ENCODE measurements around the gene HSPG2.

- TF ChIP-seq POLR2A (IDR thresholded peaks at IDR 0.05; ENCODE audit: low read depth, low read length) = no peak
- TF ChIP-seq TAF1 (IDR thresholded peaks at IDR 0.05; ENCODE audit: low read depth, low read length) = no peak
- no peak for TF ChIP-seq POLR2AphosphoS5 (IDR thresholded peaks at IDR 0.05; ENCODE audit: low read depth, low read length)
Observed at GRCh38 chr1:21931171-21932093, 5.7 kb downstream of the HSPG2 start.

Data from GM12891 (cell line).